Measurements from ENCODE around the gene ITPK1. TPM values are rescaled to one million over a fixed set of nuclear protein-coding genes. Genes with fewer than 3 reads are reported as not detected.

ITPK1 gene
- total RNA-seq, 1 experiment from 2014 or later = 75.1 TPM

GRCh38 chr14:92997343-92998061, 118.2 kb downstream of the ITPK1 start:
- Histone ChIP-seq H3K27me3 (ENCODE audit: control insufficient read depth, insufficient read depth, low read length) (no peaks in the 10 kb centered on the region), H3K36me3 (replicated peaks; ENCODE audit: control insufficient read depth, insufficient read depth, low read length) (peaks cover 3% of the 10 kb centered on the region; the same call in 1 of the 2 replicates), H3K4me3 (ENCODE audit: insufficient read depth, low read depth, low read length) (no peak overlapping the region)
- no peak for DNase-seq

- Histone ChIP-seq H3K27me3 (ENCODE audit: control insufficient read depth, insufficient read depth, low read length) (no peaks in the 10 kb centered on the region), H3K36me3 (replicated peaks; ENCODE audit: control insufficient read depth, insufficient read depth, low read length) (peaks cover 4% of the 10 kb centered on the region; the same call in 1 of the 2 replicates), H3K4me3 (ENCODE audit: insufficient read depth, low read depth, low read length) (no peak overlapping the region)
- no peak for DNase-seq
Measured at GRCh38 chr14:92995620-92996019, 120.1 kb downstream of the ITPK1 start.

DNA sequence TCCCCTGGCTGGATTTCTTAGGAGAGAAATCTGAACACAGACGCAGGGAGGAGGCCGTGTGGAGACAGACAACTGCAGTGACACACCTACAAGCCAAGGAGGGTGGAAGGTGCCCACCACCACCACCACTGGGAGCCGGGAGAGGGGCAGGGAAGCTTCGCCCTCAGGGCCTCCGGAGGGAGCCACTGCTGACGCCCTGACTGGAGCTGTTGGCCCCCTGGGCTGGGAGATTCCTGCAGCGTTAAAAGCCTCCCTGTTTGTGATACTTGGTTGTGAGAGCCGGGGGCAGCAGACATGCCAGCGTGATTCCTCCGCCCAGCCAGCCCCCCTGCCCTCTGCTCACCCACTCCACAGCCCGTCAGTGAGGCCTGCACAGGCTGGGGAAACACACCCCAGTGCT, 120.8 kb downstream of the ITPK1 start:
- H3K4me3 ChIP-seq (ENCODE audit: insufficient read depth, low read depth, low read length) = no peak overlapping the region
- DNase-seq = no peak
- peaks cover 4% of the 10 kb centered on the region; the same call in 1 of the 2 replicates for H3K36me3 ChIP-seq (replicated peaks; ENCODE audit: control insufficient read depth, insufficient read depth, low read length)
- no peaks in the 10 kb centered on the region for H3K27me3 ChIP-seq (ENCODE audit: control insufficient read depth, insufficient read depth, low read length)

GRCh38 chr14:92994131-92994676, 121.5 kb downstream of the ITPK1 start:
- DNase-seq = no peak
- Histone ChIP-seq H3K4me3 (ENCODE audit: insufficient read depth, low read depth, low read length) (no peak overlapping the region), H3K27me3 (ENCODE audit: control insufficient read depth, insufficient read depth, low read length) (no peaks in the 10 kb centered on the region), H3K36me3 (replicated peaks; ENCODE audit: control insufficient read depth, insufficient read depth, low read length) (peaks cover 4% of the 10 kb centered on the region; the same call in 1 of the 2 replicates)

DNA sequence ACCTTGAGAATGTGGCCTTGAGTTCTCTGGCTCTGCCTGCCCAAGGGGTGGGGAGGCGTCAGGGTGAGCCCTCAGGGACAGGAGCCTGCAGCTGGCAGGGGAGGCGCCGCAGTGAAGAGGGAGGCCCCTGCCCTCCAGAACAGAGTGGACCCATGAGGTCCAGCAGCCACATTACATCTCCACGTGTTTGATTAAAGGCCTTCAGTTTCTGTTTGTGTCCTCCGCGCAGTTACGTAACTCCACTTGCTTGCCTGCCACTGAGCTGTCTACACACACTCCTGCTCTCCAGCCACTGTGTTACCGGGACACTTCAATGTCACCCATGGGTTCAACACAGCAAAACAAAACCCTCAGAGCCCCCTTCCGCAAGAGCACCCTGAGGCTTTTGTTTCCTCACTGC, 122.4 kb downstream of the ITPK1 start:
- Histone ChIP-seq H3K36me3 (replicated peaks; ENCODE audit: control insufficient read depth, insufficient read depth, low read length) (peaks cover 4% of the 10 kb centered on the region; the same call in 1 of the 2 replicates), H3K4me3 (ENCODE audit: insufficient read depth, low read depth, low read length) (no peak overlapping the region), H3K27me3 (ENCODE audit: control insufficient read depth, insufficient read depth, low read length) (no peaks in the 10 kb centered on the region)
- no peak for DNase-seq

DNA sequence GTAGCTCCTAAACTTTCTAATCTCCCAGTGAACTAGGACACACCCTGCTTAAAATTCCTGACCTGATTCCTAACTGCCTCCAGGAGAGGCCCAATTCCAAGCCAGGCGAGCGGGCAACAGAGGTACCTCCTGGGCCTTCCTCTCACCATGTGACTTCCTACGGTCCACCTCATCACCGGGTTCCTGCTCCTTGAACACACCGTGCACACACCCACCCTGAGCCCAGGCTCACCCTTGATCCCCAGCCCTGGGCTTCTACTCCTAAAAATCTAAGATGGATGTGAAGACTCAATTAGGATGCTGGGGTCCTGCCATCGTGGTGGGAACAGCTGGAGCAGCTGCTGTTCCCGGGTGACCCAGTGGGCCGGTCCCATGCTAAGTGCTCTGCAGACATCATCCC, 124.2 kb downstream of the ITPK1 start:
- no peak for DNase-seq
- Histone ChIP-seq H3K4me3 (ENCODE audit: insufficient read depth, low read depth, low read length) (no peak overlapping the region), H3K27me3 (ENCODE audit: control insufficient read depth, insufficient read depth, low read length) (no peaks in the 10 kb centered on the region), H3K36me3 (replicated peaks; ENCODE audit: control insufficient read depth, insufficient read depth, low read length) (peaks cover 4% of the 10 kb centered on the region; the same call in 1 of the 2 replicates)

GRCh38 chr14:92990456-92991430, 125.0 kb downstream of the ITPK1 start:
- no peaks in the 10 kb centered on the region for H3K27me3 ChIP-seq (ENCODE audit: control insufficient read depth, insufficient read depth, low read length)
- peaks cover 4% of the 10 kb centered on the region; the same call in 1 of the 2 replicates for H3K36me3 ChIP-seq (replicated peaks; ENCODE audit: control insufficient read depth, insufficient read depth, low read length)
- no peak for DNase-seq
- H3K4me3 ChIP-seq (ENCODE audit: insufficient read depth, low read depth, low read length) = no peak overlapping the region

GRCh38 chr14:92988786-92989755, 126.7 kb downstream of the ITPK1 start:
- Histone ChIP-seq H3K4me3 (ENCODE audit: insufficient read depth, low read depth, low read length) (no peak overlapping the region), H3K27me3 (ENCODE audit: control insufficient read depth, insufficient read depth, low read length) (no peaks in the 10 kb centered on the region), H3K36me3 (replicated peaks; ENCODE audit: control insufficient read depth, insufficient read depth, low read length) (peaks cover 4% of the 10 kb centered on the region; the same call in 1 of the 2 replicates)
- DNase-seq = no peak

- no peak overlapping the region for H3K4me3 ChIP-seq (ENCODE audit: insufficient read depth, low read depth, low read length)
- peak; percentile 63 for DNase-seq
- H3K27me3 ChIP-seq (ENCODE audit: control insufficient read depth, insufficient read depth, low read length) = no peaks in the 10 kb centered on the region
- H3K36me3 ChIP-seq (replicated peaks; ENCODE audit: control insufficient read depth, insufficient read depth, low read length) = peaks cover 3% of the 10 kb centered on the region; the same call in 1 of the 2 replicates
Measured at GRCh38 chr14:92987713-92988510, 127.8 kb downstream of the ITPK1 start.

DNA sequence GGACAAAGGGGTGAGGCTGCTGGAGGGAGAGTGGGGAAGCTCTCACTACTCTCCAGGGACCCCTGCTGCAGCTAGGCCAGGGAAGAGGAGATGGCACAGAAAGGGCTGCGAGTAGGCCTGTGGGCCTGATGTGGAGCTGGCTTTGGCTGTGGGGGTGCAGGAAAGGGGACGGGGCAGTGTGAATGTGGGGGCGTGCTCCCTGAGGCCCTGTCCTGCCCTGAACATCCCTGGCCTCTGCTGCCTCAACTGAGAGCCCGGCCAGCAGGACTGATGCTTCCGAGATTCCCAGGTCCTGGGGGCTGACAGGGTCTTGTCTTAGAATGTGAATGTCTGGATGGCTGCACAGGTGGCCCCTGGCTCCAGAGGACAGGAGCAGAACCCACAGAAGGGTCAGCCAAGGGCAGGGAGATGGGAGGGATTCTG, 128.6 kb downstream of the ITPK1 start:
- Histone ChIP-seq H3K27me3 (ENCODE audit: control insufficient read depth, insufficient read depth, low read length) (no peaks in the 10 kb centered on the region), H3K4me3 (ENCODE audit: insufficient read depth, low read depth, low read length) (no peak overlapping the region)

GRCh38 chr14:92986254-92987147, 129.2 kb downstream of the ITPK1 start:
- Histone ChIP-seq H3K36me3 (replicated peaks; ENCODE audit: control insufficient read depth, insufficient read depth, low read length) (no peaks in the 10 kb centered on the region; the same call in 1 of the 2 replicates), H3K27me3 (ENCODE audit: control insufficient read depth, insufficient read depth, low read length) (no peaks in the 10 kb centered on the region), H3K4me3 (ENCODE audit: insufficient read depth, low read depth, low read length) (no peak overlapping the region)
- DNase-seq = no peak

More for the DNA sequence above, 128.6 kb downstream of the ITPK1 start:
- no peak for DNase-seq
- peaks cover 1% of the 10 kb centered on the region; the same call in 1 of the 2 replicates for H3K36me3 ChIP-seq (replicated peaks; ENCODE audit: control insufficient read depth, insufficient read depth, low read length)

DNA sequence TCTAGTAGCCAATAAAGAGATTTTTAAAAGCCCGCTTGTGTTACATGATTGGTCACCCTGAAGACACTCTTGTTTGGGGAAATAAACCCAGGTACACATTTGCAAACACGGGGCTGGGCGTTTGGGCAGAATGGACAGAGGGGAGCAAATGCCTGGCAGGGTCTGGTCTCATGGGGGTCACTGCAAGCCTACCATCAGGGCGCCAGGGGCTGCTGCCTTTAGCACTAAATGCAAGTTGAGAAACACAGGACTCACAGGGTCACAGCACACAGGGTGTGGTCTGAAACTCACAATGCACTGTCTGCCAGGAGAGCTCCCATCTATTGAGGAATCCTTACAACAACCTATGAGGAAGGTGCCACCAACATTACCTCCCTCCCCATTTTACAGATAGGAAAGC, 130.2 kb downstream of the ITPK1 start:
- no peak overlapping the region for H3K4me3 ChIP-seq (ENCODE audit: insufficient read depth, low read depth, low read length)
- no peaks in the 10 kb centered on the region; the same call in 1 of the 2 replicates for H3K36me3 ChIP-seq (replicated peaks; ENCODE audit: control insufficient read depth, insufficient read depth, low read length)
- DNase-seq = no peak
- no peaks in the 10 kb centered on the region for H3K27me3 ChIP-seq (ENCODE audit: control insufficient read depth, insufficient read depth, low read length)
